ENCODE data around the gene UQCRQ. TPM values are rescaled to one million over a fixed set of nuclear protein-coding genes. Genes with fewer than 3 reads are reported as not detected.

The UQCRQ gene
- polyA plus RNA-seq, 1 of the 3 experiments (the other 2 are of a cell fraction) = 694 TPM

DNA sequence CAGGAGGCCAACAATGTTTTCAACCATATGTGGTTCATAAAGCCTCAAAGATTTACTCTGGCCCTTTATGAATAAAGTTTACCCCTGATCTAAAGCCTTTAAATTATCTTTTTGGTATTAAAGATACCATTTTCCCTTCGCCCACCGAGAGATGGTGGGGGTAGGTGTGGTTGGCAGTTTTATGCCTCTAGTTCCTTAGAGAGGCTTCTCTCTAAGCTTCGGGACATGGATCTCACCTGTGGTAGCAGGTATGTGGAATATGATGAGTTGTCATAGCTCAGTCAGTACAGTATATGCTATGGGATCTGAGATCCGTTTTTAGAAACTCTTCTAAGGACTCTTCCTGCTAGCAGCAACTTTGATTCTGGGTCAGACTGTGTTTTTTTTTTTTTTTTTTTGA, 2.3 kb downstream of the UQCRQ start:
- Histone ChIP-seq H3K27me3 (ENCODE audit: insufficient read depth) (no peaks in the 10 kb centered on the region), H3K4me3 (ENCODE audit: low read depth in 2 of 2, low read length in 1 of 2) (no peak overlapping the region), H3K4me2 (no peak overlapping the region), H3K9ac (no peak overlapping the region), H3K9me3 (no peaks in the 10 kb centered on the region), H4K20me1 (ENCODE audit: insufficient read depth) (no peaks in the 10 kb centered on the region), H3K27ac (ENCODE audit: low read depth in 2 of 2, low read length in 1 of 2) (no peak overlapping the region), H3K4me1 (ENCODE audit: control insufficient read depth in 1 of 2, insufficient read depth in 2 of 2, low read depth in 1 of 2, low read length in 1 of 2) (peaks cover 7 to 14% of the 10 kb centered on the region in 2 experiments; a peak in 3 of 4 replicates), H3K9me2 (no peaks in the 10 kb centered on the region), H3K36me3 (replicated peaks in 1 of 2; ENCODE audit: control insufficient read depth in 1 of 2, insufficient read depth in 2 of 2, low read length in 1 of 2) (peaks cover 18 to 47% of the 10 kb centered on the region in 2 experiments), H2AFZ (ENCODE audit: low read depth) (no peak overlapping the region), H3K79me2 (ENCODE audit: insufficient read depth) (peaks cover 18% of the 10 kb centered on the region), H3F3A (replicated peaks; ENCODE audit: insufficient read depth) (peaks cover 9% of the 10 kb centered on the region)
- ChIA-PET POLR2A (no interaction called here), CTCF (interaction anchor here (1.4 to 11.1 kb wide), 3 partner anchors 14 to 89 kb away, joined by 3 to 75 read pairs (median 23); partner anchors contain the start of gene SHROOM1)
- DNase-seq = no peak
- WGBS (ENCODE audit: low lambda C conversion rate) = 92% methylated on average over 4 of the region's 4 CpGs
- TF ChIP-seq RAD21 (IDR thresholded peaks at IDR 0.05; ENCODE audit: low read length) (no peak), FOXM1 (IDR thresholded peaks at IDR 0.05; ENCODE audit: low read depth) (no peak), RFX5 (IDR thresholded peaks at IDR 0.05; ENCODE audit: low read length) (no peak), MXI1 (IDR thresholded peaks at IDR 0.05; ENCODE audit: low read depth, low read length) (no peak), GABPA (IDR thresholded peaks at IDR 0.05; ENCODE audit: low read depth) (no peak), ELF1 (IDR thresholded peaks at IDR 0.05) (no peak), TCF12 (IDR thresholded peaks at IDR 0.05) (no peak), YY1 (IDR thresholded peaks at IDR 0.05; ENCODE audit: low read depth) (no peak), POLR2AphosphoS5 (IDR thresholded peaks at IDR 0.05; ENCODE audit: low read depth, low read length) (no peak), GATA2 (CRISPR knock-in tag; IDR thresholded peaks at IDR 0.05) (no peak), CHD2 (IDR thresholded peaks at IDR 0.05; ENCODE audit: low read length, partially characterized antibody) (no peak)
- TF ChIP-seq, protein P1, sequence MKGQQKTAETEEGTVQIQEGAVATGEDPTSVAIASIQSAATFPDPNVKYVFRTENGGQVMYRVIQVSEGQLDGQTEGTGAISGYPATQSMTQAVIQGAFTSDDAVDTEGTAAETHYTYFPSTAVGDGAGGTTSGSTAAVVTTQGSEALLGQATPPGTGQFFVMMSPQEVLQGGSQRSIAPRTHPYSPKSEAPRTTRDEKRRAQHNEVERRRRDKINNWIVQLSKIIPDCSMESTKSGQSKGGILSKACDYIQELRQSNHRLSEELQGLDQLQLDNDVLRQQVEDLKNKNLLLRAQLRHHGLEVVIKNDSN (IDR thresholded peaks at IDR 0.05; ENCODE audit: borderline replicate concordance, low read depth) = no peak
- TF ChIP-seq, protein P2, sequence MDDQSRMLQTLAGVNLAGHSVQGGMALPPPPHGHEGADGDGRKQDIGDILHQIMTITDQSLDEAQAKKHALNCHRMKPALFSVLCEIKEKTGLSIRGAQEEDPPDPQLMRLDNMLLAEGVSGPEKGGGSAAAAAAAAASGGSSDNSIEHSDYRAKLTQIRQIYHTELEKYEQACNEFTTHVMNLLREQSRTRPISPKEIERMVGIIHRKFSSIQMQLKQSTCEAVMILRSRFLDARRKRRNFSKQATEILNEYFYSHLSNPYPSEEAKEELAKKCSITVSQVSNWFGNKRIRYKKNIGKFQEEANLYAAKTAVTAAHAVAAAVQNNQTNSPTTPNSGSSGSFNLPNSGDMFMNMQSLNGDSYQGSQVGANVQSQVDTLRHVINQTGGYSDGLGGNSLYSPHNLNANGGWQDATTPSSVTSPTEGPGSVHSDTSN (IDR thresholded peaks at IDR 0.05) = no peak

DNA sequence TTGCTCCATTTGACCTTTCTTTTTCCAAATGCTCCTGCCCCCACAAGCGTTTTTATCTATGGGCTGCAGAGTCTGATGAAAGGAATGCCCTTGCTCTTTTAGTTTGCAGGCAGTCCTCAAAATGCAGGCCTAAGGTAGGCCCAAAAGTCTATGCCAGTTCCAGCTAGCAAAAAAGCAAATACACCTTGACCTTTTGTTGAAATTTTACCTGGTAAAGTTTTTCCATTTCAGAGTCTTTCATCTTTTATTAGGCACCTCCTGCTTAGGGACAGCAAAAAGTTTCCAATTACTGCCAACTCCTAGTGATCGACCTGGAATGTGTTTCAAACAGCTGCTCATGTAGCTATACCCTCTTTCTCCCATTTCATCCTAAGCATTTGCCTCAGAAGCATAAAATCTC, 4.4 kb downstream of the UQCRQ start:
- Histone ChIP-seq H3K4me3 (ENCODE audit: low read depth in 2 of 2, low read length in 1 of 2) (no peak overlapping the region), H3K4me1 (ENCODE audit: control insufficient read depth in 1 of 2, insufficient read depth in 2 of 2, low read depth in 1 of 2, low read length in 1 of 2) (peaks cover 7 to 9% of the 10 kb centered on the region in 2 experiments; a peak in 3 of 4 replicates), H2AFZ (ENCODE audit: low read depth) (no peak overlapping the region), H3K79me2 (ENCODE audit: insufficient read depth) (peaks cover 18% of the 10 kb centered on the region), H3K4me2 (no peak overlapping the region), H3K27me3 (ENCODE audit: insufficient read depth) (no peaks in the 10 kb centered on the region), H3K9me3 (no peaks in the 10 kb centered on the region), H3F3A (replicated peaks; ENCODE audit: insufficient read depth) (peaks cover 9% of the 10 kb centered on the region), H3K27ac (ENCODE audit: low read depth in 2 of 2, low read length in 1 of 2) (no peak overlapping the region; a peak in 1 of 4 replicates), H3K36me3 (replicated peaks in 1 of 2; ENCODE audit: control insufficient read depth in 1 of 2, insufficient read depth in 2 of 2, low read length in 1 of 2) (peaks cover 37 to 66% of the 10 kb centered on the region in 2 experiments), H4K20me1 (ENCODE audit: insufficient read depth) (no peaks in the 10 kb centered on the region), H3K9me2 (no peaks in the 10 kb centered on the region), H3K9ac (no peak overlapping the region)
- ChIA-PET POLR2A (no interaction called here), CTCF (interaction anchor here (1.3 to 11.1 kb wide), 3 partner anchors 12 to 41 kb away, joined by 7 to 75 read pairs (median 7); partner anchors contain the start of gene SHROOM1)
- no peak for TF ChIP-seq FOXM1 (IDR thresholded peaks at IDR 0.05; ENCODE audit: low read depth)
- TF ChIP-seq FOXJ3 (CRISPR knock-in tag; IDR thresholded peaks at IDR 0.05) = no peak
- TF ChIP-seq, protein P3, sequence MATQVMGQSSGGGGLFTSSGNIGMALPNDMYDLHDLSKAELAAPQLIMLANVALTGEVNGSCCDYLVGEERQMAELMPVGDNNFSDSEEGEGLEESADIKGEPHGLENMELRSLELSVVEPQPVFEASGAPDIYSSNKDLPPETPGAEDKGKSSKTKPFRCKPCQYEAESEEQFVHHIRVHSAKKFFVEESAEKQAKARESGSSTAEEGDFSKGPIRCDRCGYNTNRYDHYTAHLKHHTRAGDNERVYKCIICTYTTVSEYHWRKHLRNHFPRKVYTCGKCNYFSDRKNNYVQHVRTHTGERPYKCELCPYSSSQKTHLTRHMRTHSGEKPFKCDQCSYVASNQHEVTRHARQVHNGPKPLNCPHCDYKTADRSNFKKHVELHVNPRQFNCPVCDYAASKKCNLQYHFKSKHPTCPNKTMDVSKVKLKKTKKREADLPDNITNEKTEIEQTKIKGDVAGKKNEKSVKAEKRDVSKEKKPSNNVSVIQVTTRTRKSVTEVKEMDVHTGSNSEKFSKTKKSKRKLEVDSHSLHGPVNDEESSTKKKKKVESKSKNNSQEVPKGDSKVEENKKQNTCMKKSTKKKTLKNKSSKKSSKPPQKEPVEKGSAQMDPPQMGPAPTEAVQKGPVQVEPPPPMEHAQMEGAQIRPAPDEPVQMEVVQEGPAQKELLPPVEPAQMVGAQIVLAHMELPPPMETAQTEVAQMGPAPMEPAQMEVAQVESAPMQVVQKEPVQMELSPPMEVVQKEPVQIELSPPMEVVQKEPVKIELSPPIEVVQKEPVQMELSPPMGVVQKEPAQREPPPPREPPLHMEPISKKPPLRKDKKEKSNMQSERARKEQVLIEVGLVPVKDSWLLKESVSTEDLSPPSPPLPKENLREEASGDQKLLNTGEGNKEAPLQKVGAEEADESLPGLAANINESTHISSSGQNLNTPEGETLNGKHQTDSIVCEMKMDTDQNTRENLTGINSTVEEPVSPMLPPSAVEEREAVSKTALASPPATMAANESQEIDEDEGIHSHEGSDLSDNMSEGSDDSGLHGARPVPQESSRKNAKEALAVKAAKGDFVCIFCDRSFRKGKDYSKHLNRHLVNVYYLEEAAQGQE (IDR thresholded peaks at IDR 0.05; ENCODE audit: low read depth, low read length) = no peak
- TF ChIP-seq CHD2 (IDR thresholded peaks at IDR 0.05; ENCODE audit: low read length, partially characterized antibody) = no peak
- TF ChIP-seq GABPA (IDR thresholded peaks at IDR 0.05; ENCODE audit: low read depth) = no peak
- TF ChIP-seq TAF1 (IDR thresholded peaks at IDR 0.05; ENCODE audit: borderline replicate concordance, low read depth, low read length) = no peak
- no peak for TF ChIP-seq ELF1 (IDR thresholded peaks at IDR 0.05)
- TF ChIP-seq SMC3 (IDR thresholded peaks at IDR 0.05; ENCODE audit: low read depth, low read length) = no peak
- TF ChIP-seq, protein P2 (IDR thresholded peaks at IDR 0.05) = no peak
- no peak for TF ChIP-seq YY1 (IDR thresholded peaks at IDR 0.05; ENCODE audit: low read depth)
- TF ChIP-seq, protein P4, sequence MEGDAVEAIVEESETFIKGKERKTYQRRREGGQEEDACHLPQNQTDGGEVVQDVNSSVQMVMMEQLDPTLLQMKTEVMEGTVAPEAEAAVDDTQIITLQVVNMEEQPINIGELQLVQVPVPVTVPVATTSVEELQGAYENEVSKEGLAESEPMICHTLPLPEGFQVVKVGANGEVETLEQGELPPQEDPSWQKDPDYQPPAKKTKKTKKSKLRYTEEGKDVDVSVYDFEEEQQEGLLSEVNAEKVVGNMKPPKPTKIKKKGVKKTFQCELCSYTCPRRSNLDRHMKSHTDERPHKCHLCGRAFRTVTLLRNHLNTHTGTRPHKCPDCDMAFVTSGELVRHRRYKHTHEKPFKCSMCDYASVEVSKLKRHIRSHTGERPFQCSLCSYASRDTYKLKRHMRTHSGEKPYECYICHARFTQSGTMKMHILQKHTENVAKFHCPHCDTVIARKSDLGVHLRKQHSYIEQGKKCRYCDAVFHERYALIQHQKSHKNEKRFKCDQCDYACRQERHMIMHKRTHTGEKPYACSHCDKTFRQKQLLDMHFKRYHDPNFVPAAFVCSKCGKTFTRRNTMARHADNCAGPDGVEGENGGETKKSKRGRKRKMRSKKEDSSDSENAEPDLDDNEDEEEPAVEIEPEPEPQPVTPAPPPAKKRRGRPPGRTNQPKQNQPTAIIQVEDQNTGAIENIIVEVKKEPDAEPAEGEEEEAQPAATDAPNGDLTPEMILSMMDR (IDR thresholded peaks at IDR 0.05) = no peak
- WGBS (ENCODE audit: low lambda C conversion rate) = 45% methylated on average over 2 of the region's 2 CpGs
- no peak for DNase-seq

All from SK-N-SH (cell line).